SW 1271 (cell line): ENCODE results near the gene XBP1.
"Not testable (repeated sequence)": the region's sequence is repeated elsewhere in the genome, so short reads cannot be mapped to it uniquely, and the experiment has no call there.

ENCODE experiments used
- DNase-seq, 2 experiments: peaks; one replicate each; lab custom pipeline; 2025; lab: John Stamatoyannopoulos, UW

The XBP1 gene

DNA sequence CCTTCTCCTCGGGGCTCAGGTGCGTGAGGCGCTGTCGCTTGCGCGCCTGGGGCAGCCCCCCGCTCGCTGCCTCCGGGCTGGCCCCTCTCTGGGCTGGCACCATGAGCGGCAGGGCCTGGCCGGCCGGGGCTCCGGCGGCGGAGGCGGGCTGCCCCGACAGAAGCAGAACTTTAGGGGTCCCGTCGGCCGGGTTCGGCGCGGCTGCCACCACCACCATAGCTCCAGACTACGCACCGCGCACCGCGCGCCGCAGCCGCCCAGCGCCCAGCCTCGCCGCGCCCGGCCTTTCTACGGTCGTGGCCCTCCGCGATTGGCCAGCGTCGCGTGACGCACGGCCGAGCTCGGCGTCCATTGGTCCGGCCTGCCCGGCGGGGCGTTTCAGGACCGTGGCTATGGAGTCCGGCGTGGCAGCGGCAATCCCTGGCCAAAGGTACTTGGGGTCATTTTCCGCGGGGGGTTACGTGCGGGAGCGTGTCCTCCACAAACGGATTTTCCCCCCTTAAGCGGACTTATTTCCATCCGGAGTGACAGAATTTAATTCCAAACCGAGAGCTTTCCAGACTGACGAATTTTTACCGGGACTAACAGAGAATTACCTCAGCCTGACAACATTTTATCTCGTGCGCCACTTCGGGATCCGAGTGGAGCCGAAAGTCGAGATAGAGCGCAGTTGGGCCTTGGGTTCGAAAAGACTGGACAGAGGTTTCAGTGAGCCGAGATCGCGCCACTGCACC lies at the start of gene XBP1:
Gene XBP1, minus strand, starts transcription at position 262 of the 734 bp plus-strand sequence.
- DNase-seq, result peak; percentile 23 to 57

DNA sequence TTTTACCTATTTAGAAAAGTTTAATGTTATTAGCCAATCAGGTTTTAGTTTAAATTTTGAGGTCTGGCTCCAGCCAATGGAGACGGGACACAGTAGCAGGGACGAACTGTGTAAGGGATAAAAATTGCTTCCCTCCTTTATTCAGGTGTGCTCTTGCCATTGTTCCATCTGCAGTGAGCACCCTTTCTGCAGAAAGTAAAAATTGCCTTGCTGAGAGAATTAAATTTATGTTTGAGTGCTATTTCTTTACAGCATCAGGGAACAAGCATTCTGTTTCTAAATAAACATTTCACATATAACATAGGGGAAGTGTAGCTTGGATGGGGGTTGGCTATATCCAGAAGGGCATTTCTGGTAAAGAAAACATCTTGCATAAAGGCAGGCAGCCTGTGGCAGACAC lies 46.6 kb upstream of the XBP1 start:
- DNase-seq, result no peak

DNA sequence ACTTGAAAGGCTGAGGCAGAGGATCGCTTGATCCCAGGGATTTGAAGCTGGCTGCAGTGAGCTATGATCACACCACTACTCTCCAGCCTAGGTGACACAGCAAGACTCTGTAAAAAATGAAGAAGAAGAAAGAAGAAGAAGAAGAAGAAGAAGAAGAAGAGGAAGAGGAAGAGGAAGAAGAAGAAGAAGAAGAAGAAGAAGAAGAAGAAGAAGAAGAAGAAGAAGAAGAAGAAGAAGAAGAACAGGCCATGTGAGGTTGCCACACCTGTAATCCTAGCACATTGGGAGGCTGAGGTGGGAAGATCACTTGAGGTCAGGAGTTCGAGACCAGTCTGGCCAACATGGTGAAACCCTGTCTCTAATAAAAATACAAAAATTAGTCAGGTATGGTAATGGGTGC lies 43.9 kb upstream of the XBP1 start:
- DNase-seq, result not testable (repeated sequence)

DNA sequence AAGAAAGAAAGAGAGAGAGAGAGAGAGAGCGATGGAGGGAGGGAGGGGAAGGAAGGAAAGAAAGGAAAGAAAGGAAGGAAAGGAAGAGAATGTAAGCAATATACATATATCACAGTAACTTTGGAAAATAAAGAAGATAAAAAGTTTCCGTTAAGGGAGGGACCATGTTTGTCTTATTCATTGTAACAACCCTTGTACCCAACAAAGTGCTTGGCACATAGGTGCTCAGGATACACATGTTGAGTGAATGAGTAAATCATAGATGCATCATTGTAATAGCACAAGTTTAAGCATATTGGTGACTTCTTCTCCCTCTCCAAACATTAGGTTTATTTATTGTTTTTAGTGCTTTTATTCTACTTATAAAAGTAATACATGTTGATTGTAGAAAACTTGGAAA lies 43.3 kb upstream of the XBP1 start:
- no peak for DNase-seq

- DNase-seq, result no peak
Measured at GRCh38 chr22:28841111-28841510, 40.7 kb upstream of the XBP1 start.

DNA sequence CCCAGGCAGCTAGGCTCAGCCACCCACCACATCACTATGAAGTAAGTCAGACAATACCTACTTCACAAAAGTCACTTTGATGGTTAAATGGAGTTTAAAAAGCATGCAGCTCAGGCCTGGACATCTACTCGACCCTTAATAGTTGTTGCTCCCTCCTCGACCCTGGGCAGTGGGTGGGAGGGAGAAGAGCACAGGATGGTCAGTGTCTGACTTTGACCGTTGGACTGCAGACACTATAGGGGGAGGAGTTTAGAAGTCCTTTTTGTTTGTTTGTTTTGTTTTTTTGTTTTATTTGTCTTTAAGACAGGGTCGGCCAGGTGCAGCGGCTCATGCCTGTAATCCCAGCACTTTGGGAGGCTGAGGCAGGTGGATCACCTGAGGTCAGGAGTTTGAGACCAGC lies 38.6 kb upstream of the XBP1 start:
- DNase-seq, result no peak

DNA sequence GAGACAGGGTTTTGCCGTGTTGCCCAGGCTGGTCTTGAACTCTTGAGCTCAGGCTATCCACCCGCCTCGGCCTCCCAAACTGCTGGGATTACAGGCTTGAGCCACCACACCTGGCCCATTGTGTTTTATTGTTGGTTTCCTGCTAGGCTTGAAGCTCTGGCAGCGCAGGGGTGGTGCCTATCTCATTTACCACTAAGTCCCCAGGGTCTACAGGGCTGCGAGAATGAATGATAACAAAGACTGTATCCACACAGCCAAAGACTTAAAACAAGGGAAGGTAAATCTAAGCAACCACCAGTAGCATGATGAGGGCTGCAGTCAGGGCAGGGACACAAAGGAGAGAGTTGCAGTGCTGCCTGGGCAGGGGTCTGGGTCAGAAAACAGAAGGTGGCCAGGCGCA lies 37.3 kb upstream of the XBP1 start:
- no peak for DNase-seq

DNA sequence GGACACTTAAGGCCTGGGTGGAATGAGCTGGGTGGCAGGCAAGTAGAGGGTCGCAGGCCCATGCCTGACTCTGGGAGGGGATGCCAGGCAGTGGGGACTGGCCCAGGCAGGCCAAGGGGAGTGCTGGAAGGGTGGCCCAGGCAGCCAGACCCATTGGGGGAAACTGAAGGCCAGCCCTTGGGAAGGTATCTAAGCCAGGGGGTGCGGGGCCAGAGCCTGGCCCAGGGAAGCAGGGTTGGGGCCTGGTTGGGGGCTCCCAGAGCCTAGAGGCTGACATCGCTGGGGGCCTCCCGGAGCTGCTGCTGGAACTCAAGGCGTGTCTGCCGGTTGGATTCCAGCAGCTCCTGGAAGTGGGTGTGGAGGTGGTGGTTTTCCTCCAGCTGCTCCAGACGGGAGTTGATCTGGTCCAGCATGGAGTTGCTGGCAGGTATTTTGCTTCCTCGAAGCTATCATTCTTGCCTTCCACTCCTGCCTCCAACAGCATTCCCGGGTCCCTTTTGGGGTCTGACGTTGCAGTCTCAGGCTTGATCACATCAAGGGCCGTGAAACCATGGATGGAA lies 35.3 kb upstream of the XBP1 start:
- no peak for DNase-seq

DNA sequence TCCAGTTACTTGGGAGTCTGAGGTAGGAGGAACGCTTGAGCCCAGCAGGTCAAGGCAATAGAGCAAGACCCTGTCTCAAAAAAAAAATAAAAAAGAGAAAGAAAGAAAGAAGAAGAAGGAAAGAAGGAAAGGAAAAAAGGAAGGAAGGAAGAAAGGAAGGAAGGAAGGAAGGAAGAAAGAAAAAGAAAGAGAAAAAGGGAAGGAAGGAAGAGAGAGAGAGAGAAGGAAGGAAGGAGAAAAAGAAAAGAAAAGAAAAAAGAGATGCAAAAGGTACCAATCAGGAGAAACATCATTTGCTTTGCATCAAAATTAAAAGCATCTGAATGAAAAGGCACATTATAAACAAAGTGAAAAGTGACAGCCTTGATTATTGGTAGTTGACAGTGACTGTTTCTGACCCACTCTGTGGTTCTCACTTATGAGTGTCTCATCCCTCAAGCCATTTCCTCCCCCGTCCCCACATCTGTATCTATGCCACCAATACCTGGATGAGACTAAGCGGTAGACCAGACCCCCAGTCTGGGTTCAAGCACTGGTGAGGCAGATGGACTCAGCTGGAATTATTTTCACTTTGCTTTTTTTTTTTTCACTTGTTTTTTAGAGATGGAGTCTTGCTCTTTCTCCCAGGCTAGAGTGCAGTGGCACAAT lies 33.0 kb upstream of the XBP1 start:
- DNase-seq, result no peak

DNA sequence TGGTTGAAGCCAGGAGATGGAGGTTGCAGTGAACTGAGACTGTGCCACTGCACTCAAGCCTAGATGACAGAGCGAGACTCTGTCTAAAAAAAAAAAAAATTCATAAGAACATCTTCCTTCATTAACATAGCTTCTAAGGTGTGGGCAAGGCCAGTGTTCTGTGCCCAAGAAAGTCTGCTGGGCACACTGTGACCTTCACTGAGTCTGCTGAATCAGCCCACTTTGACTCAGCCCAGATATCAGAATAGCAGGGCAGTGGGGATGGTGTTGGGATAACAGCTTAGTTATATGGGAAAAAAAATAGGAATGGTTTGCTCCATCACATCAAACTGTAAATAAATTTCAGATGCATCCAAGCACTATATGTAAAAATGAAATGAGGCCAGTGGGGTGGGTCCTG lies 32.4 kb upstream of the XBP1 start:
- no peak for DNase-seq

GRCh38 chr22:28831140-28832072 lies 31.0 kb upstream of the XBP1 start:
- no peak for DNase-seq

DNA sequence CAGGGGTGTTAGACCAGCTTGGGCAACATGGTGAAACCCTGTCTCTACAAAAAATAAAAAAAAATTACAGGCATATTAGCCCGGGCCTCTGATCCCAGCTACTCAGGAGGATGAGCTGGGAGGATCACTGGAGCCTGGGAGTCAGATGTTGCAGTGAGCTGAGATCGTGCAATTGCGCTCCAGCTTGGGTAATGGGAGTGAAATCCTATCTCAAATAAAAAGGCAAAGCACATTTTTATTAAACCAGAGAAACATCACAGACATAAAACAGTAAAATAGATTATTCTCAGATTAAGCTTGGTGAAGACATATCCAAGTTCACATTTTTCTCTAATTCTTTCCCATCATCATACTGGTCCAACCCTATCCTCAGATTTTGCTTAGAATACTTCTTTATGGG lies 30.1 kb upstream of the XBP1 start:
- DNase-seq, result no peak

DNA sequence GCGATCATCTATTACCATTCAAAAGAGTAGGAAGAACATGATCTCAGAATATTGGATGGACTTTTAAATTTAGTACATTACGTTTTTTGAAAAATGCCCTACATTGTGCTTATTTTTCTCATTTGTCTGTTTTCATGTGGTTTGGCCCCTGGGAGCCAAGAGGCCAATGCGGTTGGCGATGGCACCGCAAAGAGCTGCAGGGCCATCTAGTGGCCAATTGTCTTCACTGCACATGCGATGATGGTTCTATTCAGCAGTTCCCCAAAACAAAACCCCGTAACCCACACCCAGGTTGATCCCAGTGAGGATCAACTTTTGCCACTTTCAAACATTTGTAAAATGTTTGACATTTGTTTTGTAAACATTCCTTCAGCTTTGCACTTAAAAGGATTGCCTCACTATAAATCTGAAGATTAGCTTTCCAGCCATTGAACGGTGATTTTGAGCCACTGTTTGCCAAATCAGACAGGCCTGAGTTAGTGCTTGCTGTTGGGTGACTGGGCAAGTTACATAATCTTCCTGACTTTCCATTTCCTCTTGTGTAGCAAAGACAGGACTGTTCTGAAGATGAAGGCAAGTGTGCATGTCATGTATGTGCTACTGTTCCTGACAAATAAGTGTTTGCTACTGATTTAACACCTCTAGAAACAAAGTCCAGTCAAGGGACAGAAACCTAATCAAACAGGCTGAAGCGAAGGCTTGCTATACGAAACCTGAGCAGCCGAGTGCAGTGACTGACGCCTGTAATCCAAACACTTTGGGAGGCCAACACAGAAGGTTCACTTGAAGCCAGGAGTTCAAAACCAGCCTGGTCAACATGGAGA lies 29.2 kb upstream of the XBP1 start:
- peak in 1 of 2 experiments; percentile 18 for DNase-seq

DNA sequence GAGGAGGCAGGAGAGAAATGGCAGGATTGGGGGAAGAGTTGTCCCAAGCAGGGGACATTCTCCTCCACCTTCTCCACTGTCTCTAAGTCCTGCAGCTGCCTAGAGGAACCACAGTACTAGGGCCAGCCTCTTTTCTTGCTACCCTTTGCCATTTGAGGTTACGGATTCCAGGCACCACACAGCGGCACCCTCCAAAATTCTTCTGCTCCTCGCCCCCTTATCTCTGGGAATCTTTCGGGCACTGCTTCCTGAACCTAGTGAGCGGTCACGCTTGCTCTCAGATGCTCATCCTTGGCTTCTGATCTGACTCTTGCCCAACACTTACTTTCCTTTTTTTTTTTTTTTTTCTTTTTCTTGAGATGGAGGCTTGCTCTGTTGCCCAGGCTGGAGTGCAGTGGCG lies 26.6 kb upstream of the XBP1 start:
- DNase-seq, result no peak

DNA sequence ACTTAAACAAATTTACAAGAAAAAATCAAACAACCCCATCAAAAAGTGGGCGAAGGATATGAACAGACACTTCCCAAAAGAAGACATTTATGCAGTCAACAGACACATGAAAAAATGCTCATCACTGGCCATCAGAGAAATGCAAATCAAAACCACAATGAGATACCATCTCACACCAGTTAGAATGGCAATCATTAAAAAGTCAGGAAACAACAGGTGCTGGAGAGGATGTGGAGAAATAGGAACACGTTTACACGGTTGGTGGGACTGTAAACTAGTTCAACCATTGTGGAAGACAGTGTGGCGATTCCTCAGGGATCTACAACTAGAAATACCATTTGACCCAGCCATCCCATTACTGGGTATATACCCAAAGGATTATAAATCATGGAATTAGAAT lies 26.1 kb upstream of the XBP1 start:
- DNase-seq, result not testable (repeated sequence)

GRCh38 chr22:28824455-28824854 lies 24.1 kb upstream of the XBP1 start:
- not testable (repeated sequence) for DNase-seq

DNA sequence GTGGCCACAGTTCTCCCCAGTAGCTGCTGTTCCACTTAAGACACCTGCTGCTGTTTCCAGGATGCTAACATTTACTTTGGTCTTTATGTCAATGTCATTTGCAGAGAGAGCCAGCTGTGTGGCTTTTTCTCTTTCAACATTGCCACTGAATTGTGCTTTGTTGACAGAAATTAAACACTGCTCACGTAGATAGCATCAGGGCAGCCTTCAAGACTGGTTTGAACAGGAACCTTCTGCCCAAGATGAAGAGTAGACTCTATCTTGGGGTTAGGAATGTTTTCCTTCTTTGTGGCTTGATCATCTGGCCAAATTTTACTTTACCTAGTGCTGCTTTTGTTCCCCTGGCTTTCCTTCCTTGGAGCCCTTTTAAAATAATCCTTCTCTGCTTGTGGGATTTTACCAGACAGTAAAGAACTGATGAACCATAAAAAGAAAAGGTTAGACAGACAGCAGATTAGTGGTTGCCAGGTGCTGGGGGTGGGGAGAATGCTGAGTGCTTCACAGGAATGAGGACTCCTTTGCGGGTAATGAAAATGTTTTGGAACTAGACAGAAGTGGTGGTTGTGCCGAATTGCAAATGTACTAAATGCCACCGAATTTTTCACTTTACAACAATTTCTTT lies 22.7 kb upstream of the XBP1 start:
- no peak for DNase-seq

- no peak for DNase-seq
Measured at GRCh38 chr22:28821452-28821851, 21.1 kb upstream of the XBP1 start.

DNA sequence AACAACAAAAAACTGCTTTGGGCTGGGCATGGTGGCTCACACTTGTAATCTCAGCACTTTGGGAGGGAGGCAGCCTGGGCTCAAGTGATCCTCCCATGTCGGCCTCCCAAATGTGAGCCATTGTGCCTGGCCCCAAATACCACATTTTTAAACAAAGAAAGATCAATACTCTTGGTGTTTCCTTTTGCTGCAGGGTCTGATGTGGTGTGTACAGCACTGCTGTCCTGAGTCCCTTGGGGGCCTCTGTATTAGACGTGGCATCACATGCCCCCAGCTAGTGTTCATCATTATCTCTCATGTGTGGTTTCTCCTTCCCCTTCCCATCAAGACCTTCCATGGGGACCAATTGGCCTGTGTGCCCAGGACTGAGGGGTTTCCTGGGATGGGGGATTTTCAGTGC lies 20.5 kb upstream of the XBP1 start:
- no peak for DNase-seq

- no peak for DNase-seq
Measured at GRCh38 chr22:28819253-28820096, 19.1 kb upstream of the XBP1 start.
